ENCODE data around the gene DPYD.

Gene DPYD

DNA sequence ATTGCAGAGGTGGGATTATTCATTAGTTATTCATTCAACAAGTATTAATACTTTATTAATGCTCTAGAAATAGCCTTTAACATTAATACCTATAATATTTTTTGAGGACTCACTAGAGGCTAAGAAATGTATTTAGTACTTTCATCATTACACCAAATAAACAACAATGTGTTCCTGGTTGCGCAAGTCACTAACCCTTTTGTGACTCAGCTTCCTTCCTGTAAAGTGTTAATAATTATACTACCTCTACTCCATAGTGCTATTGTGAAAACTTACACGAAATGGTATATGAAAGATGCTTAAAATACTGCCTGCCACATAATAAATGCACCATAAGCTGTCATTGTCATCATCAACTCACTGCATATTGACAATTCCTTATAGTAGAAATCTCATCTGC lies 431.0 kb downstream of the DPYD start:
- no peak overlapping the region for H3K4me3 ChIP-seq (ENCODE audit: low read length)
- no peak for TF ChIP-seq CTCF (conservative IDR thresholded peaks at IDR 0.05; ENCODE audit: low read length)
- peak; percentile 49 for DNase-seq (ENCODE audit: low read depth)

GRCh38 chr1:97488530-97488929 lies 432.3 kb downstream of the DPYD start:
- DNase-seq (ENCODE audit: low read depth) = no peak
- TF ChIP-seq CTCF (conservative IDR thresholded peaks at IDR 0.05; ENCODE audit: low read length) = no peak
- no peak overlapping the region for H3K4me3 ChIP-seq (ENCODE audit: low read length)

- no peak for DNase-seq (ENCODE audit: low read depth)
- H3K4me3 ChIP-seq (ENCODE audit: low read length) = no peak overlapping the region
- TF ChIP-seq CTCF (conservative IDR thresholded peaks at IDR 0.05; ENCODE audit: low read length) = no peak
Observed at GRCh38 chr1:97482022-97482421, 438.8 kb downstream of the DPYD start.

DNA sequence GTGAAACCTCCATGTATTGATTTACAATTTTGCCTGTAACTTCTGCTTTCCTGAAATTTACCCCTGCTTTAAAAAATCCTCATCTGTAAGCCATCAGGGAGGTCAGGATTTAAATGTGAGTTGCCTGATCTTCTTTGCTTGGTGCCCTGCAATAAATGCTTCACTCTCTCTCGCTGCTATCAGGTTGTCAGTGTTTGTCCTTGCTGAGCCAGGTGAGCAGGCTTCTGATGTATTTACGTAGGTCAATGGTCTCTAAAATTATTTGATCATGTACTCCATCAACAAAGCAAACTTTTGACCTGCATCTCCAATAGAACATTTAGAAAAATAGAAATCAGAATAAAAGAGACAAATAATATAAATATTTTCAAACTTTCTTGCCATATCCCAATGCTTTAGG lies 453.4 kb downstream of the DPYD start:
- no peak for DNase-seq (ENCODE audit: low read depth)
- H3K4me3 ChIP-seq (ENCODE audit: low read length) = no peak overlapping the region
- no peak for TF ChIP-seq CTCF (conservative IDR thresholded peaks at IDR 0.05; ENCODE audit: low read length)

- DNase-seq (ENCODE audit: low read depth) = no peak
- no peak overlapping the region for H3K4me3 ChIP-seq (ENCODE audit: low read length)
- TF ChIP-seq CTCF (conservative IDR thresholded peaks at IDR 0.05; ENCODE audit: low read length) = no peak
Observed at GRCh38 chr1:97464305-97464704, 456.5 kb downstream of the DPYD start.

DNA sequence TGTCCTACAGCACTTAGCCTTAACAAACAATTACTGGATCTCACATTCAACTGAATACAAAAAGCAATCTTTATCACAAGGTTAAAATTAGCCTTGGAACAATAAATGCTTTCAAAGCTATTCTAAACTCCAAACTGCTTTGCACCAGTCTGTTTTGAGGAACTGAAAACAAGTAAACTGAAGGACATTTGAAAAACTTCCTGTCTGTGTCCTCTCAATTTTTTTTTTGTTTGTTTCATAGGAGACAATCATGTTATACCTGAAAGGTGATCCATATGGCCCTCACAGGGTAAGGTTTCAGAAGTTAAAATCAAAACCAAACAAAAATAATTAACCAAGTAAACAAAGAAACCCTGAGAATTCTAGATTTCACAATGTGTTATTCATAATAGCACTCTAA lies 459.1 kb downstream of the DPYD start:
- DNase-seq (ENCODE audit: low read depth) = no peak

More for the DNA sequence above, 459.1 kb downstream of the DPYD start:
- TF ChIP-seq CTCF (conservative IDR thresholded peaks at IDR 0.05; ENCODE audit: low read length) = no peak
- no peak overlapping the region for H3K4me3 ChIP-seq (ENCODE audit: low read length)

Measured in AG10803 (cell line).